Measurements from ENCODE around the gene LDHD. TPM values are rescaled to one million over a fixed set of nuclear protein-coding genes. Genes with fewer than 3 reads are reported as not detected.

Gene LDHD
- total and polyA plus RNA-seq, 2 of the 13 experiments (the other 11 are each of a cell fraction or from before 2014, with no cell fraction given) = 9.1 to 9.8 TPM

DNA sequence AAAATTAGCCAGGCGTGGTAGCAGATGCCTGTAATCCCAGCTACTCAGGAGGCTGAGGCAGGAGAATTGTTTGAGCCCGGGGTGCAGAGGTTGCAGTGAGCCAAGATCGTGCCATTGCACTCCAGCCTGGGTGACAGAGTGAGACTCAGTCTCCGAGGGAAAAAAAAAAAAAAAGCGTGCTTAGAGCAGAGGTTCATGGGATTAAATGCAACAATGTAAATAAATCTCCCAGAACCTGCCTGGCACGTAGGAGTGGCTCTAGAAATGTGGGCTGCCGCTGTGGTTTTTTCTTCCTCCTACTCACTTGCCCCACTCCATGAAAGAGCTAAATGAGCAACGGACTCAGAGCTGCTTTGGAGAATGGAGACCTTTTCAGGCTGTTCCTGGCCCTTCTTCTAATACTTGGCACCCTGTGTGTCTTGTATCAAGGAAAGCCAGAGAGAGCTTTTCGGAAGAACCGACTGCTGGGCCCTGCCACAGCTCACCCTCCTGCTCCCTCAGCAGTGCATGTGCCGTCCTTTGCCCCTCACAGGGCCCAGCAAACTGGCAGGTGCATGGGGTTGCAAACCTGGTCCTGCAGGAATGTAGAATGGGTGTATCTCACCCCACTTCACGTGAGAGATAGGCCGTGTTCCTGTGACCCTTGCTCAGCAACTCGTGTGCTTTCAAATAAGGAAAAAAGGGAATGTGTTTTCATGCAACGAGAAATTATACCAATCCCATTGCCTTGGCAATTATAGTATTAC, 52.0 kb downstream of the LDHD start (continued):
- TF ChIP-seq, protein P1, sequence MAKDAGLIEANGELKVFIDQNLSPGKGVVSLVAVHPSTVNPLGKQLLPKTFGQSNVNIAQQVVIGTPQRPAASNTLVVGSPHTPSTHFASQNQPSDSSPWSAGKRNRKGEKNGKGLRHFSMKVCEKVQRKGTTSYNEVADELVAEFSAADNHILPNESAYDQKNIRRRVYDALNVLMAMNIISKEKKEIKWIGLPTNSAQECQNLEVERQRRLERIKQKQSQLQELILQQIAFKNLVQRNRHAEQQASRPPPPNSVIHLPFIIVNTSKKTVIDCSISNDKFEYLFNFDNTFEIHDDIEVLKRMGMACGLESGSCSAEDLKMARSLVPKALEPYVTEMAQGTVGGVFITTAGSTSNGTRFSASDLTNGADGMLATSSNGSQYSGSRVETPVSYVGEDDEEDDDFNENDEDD (CRISPR knock-in tag; IDR thresholded peaks at IDR 0.05; ENCODE audit: borderline replicate concordance) = no peak
- no peak for TF ChIP-seq ZNF30 (CRISPR knock-in tag; IDR thresholded peaks at IDR 0.05)
- peak; percentile 84 for TF ChIP-seq ZNF143 (CRISPR knock-in tag; IDR thresholded peaks at IDR 0.05)
- TF ChIP-seq BRCA1 (CRISPR knock-in tag; IDR thresholded peaks at IDR 0.05) = 0 out of 2 replicates have a peak, but pooled peaks have one; percentile 28
- TF ChIP-seq, protein P2, sequence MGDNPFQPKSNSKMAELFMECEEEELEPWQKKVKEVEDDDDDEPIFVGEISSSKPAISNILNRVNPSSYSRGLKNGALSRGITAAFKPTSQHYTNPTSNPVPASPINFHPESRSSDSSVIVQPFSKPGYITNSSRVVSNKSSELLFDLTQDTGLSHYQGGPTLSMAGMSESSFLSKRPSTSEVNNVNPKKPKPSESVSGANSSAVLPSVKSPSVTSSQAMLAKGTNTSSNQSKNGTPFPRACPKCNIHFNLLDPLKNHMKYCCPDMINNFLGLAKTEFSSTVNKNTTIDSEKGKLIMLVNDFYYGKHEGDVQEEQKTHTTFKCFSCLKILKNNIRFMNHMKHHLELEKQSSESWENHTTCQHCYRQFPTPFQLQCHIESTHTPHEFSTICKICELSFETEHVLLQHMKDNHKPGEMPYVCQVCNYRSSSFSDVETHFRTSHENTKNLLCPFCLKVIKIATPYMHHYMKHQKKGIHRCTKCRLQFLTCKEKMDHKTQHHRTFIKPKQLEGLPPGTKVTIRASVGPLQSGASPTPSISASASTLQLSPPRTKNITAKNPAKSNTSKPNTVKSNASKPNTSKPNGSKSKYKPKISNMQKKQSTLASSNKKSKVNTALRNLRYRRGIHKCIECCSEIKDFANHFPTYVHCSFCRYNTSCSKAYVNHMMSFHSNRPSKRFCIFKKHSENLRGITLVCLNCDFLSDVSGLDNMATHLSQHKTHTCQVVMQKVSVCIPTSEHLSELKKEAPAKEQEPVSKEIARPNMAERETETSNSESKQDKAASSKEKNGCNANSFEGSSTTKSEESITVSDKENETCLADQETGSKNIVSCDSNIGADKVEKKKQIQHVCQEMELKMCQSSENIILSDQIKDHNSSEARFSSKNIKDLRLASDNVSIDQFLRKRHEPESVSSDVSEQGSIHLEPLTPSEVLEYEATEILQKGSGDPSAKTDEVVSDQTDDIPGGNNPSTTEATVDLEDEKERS (CRISPR knock-in tag; IDR thresholded peaks at IDR 0.05) = 0 out of 2 replicates have a peak, but pooled peaks have one; percentile 12
- no peak for TF ChIP-seq FOXP1 (IDR thresholded peaks at IDR 0.05)
- TF ChIP-seq FOXP1 (CRISPR knock-in tag; IDR thresholded peaks at IDR 0.05) = peak; percentile 40; the same call in 1 of the 2 replicates
- TF ChIP-seq PHF21A (CRISPR knock-in tag; IDR thresholded peaks at IDR 0.05) = peak; percentile 80
- TF ChIP-seq, protein P3, sequence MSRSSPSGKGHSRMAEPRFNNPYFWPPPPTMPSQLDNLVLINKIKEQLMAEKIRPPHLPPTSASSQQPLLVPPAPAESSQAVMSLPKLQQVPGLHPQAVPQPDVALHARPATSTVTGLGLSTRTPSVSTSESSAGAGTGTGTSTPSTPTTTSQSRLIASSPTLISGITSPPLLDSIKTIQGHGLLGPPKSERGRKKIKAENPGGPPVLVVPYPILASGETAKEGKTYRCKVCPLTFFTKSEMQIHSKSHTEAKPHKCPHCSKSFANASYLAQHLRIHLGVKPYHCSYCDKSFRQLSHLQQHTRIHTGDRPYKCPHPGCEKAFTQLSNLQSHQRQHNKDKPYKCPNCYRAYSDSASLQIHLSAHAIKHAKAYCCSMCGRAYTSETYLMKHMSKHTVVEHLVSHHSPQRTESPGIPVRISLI (CRISPR knock-in tag; IDR thresholded peaks at IDR 0.05; ENCODE audit: borderline replicate concordance) = peak; percentile 98
- 0 out of 2 replicates have a peak, but pooled peaks have one; percentile 31 for TF ChIP-seq ZNF891 (CRISPR knock-in tag; IDR thresholded peaks at IDR 0.05)
